Ishikawa (cell line): ENCODE results near the gene EEFSEC.

Source experiments
- EP300 ChIP-seq: IDR thresholded peaks from 2 replicates; pipeline ENCODE4 v1.6.1; 2012; ENCODE audit warnings: borderline replicate concordance
- TAF1 ChIP-seq: IDR thresholded peaks from 2 replicates; pipeline ENCODE4 v1.6.1; 2012; ENCODE audit warnings: low read depth, mild to moderate bottlenecking
- TEAD4 ChIP-seq: IDR thresholded peaks from 2 replicates; pipeline ENCODE4 v1.6.1; 2012
- TF ChIP-seq, protein P1 (sequence below): IDR thresholded peaks from 2 replicates; pipeline ENCODE4 v1.6.1; 2012
- TF ChIP-seq, protein P2 (sequence below): IDR thresholded peaks from 2 replicates; pipeline ENCODE4 v1.6.1; 2012; ENCODE audit warnings: low read depth, mild to moderate bottlenecking

DNA sequence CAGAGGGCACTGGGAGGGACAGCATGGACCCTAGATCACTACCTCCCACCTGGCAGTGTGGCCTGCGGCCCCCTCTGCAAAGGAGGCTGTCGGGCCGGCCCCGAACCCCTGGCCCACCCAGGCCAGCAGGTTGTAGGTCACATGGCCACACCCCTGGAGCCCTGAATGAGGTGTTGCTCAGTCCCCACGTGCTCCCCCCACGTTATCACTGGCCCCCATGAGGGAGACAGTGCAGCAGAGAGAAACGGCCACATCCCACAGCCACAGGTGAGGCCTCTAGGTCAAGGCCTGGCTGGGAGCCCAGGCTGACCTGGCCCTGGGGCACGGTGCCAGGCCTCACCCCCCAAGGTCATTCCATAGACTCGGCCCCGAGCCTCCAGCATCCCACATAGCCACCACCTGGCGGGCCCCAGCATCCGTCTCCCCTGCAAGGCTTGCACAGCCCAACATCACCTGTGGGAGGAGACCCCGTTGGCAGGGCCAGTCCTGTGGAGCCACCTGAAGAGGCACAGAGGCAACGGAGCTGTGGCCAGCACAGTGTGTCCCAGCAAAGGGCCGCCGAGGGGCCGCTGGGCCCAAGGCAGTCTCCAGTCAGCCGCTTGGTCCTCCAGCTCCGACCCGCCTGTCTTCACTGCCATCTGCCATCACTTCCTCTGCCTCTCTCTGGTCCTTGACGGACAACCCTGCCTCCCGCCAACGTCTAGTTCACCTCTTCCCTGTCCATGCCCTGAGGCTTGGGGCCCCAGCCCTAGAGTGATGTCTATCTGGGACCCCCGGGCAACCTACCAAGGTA lies 260.3 kb downstream of the EEFSEC start:
- TF ChIP-seq, protein P1, sequence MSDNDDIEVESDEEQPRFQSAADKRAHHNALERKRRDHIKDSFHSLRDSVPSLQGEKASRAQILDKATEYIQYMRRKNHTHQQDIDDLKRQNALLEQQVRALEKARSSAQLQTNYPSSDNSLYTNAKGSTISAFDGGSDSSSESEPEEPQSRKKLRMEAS: no peak
- no peak for TF ChIP-seq TAF1
- no peak for TF ChIP-seq TEAD4
- TF ChIP-seq, protein P2, sequence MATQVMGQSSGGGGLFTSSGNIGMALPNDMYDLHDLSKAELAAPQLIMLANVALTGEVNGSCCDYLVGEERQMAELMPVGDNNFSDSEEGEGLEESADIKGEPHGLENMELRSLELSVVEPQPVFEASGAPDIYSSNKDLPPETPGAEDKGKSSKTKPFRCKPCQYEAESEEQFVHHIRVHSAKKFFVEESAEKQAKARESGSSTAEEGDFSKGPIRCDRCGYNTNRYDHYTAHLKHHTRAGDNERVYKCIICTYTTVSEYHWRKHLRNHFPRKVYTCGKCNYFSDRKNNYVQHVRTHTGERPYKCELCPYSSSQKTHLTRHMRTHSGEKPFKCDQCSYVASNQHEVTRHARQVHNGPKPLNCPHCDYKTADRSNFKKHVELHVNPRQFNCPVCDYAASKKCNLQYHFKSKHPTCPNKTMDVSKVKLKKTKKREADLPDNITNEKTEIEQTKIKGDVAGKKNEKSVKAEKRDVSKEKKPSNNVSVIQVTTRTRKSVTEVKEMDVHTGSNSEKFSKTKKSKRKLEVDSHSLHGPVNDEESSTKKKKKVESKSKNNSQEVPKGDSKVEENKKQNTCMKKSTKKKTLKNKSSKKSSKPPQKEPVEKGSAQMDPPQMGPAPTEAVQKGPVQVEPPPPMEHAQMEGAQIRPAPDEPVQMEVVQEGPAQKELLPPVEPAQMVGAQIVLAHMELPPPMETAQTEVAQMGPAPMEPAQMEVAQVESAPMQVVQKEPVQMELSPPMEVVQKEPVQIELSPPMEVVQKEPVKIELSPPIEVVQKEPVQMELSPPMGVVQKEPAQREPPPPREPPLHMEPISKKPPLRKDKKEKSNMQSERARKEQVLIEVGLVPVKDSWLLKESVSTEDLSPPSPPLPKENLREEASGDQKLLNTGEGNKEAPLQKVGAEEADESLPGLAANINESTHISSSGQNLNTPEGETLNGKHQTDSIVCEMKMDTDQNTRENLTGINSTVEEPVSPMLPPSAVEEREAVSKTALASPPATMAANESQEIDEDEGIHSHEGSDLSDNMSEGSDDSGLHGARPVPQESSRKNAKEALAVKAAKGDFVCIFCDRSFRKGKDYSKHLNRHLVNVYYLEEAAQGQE: no peak
- TF ChIP-seq EP300: no peak
